Cardiac septum (tissue), 1 donor: Measurements from ENCODE around the gene TTC3. TPM values are rescaled to one million over a fixed set of nuclear protein-coding genes. Genes with fewer than 3 reads are reported as not detected.

ENCODE experiments used
- DNase-seq: peaks from one replicate; pipeline ENCODE4 v3.0.0-alpha.2; 2020; ENCODE audit warnings: low spot score
- intact Hi-C: fragments of 100-400 bp; cut with DNase I; formaldehyde crosslinking; loops from one replicate; pipeline ENCODE4 v1.14.0; 2022
- total RNA-seq: library from RNA; stranded (reverse); fragmentation: NEBNext Ultra II Directional; extraction: Animal tissue kit (Norgen Biotek cat#: 25700); gene quantifications from one replicate; pipeline ENCODE4 v1.2.1, GENCODE V29; 2021
- donor health status: DM: no; HTN: no; CAD: no.

The TTC3 gene
- total RNA-seq, 1 donor from 2014 or later: 62.1 TPM

DNA sequence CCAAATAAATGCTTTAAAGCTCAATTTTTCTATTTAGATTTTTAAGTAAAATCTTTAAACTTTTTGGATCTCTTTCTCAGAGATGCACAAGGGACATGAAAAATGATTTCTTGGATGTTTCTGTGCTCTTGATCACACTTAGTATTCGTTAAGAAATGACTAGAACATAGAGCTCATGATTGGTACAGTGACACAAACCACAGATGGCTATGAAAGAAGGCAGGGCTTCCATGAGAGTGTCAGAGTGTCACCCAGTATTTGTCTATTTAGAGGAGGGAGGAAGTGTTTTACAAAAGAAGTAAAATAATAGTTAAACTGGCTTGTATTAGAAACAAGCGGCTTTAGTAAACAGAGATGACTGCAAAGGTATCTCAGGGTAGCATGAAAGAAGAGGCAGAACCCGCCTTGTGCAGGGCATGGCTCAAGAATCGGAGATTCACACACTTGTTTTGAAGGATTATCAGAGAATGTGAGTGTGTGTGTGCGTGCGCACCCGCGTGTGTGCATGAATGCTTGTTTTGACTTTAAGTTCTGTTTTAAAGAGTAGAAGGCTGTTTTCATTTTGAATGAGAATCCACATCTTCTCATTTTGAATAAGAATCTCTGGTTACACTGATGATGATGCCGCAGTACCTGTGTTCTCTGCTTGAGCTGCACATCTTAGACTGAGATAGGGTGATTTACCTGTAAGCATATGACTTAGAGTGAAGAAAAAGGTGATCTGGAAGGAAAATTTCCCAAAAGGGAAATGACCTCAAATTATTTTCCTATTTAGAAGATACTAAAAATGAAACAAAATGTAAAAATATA lies 111.9 kb downstream of the TTC3 start:
- intact Hi-C loops: no loop called here
- no peak for DNase-seq

DNA sequence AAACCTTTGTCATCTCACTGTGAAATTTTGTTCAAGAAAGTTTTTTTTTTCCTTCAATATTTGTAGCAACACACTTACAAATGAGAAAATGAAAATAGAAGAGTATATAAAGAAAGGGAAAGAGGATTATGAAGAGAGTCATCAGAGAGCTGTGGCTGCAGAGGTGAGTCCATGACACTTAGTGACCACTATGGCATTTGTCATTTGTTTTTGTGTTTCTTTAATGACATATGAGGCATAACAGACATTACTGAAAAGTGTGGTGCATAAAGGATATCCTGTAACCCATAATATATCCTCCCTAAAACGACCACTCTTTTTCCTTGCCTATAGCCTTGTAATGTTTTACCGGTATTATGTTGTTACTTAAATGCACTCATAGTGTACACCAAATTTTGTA lies 113.9 kb downstream of the TTC3 start:
- no peak for DNase-seq
- intact Hi-C loops: no loop called here

GRCh38 chr21:37188825-37189224 lies 115.8 kb downstream of the TTC3 start:
- intact Hi-C loops: no loop called here

GRCh38 chr21:37192019-37192418 lies 119.0 kb downstream of the TTC3 start:
- intact Hi-C loops: no loop called here
- no peak for DNase-seq

More at GRCh38 chr21:37188825-37189224, 115.8 kb downstream of the TTC3 start:
- DNase-seq: no peak

GRCh38 chr21:37193006-37193405 lies 120.0 kb downstream of the TTC3 start:
- no peak for DNase-seq
- intact Hi-C loops: no loop called here

DNA sequence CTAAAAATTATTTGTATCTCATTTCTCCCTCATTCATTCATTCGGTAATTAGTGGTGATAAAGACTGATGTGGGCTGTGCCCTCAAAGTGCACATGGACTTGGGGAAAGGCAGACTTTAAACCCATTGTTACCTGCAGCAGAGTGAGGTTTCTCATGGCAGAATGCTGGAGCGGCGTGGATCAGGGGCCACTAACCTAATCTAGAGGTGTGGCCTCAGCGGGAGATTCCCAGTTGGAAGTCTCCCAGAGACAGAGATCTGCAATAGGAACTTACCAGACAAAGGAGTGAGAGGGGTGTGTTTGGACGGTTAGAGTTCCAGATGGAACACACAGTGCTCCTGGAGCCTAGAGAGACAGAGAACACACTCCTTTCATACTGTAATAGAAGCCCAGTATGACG lies 120.6 kb downstream of the TTC3 start:
- intact Hi-C loops: no loop called here
- DNase-seq: no peak

- no peak for DNase-seq
- intact Hi-C loops: no loop called here
Observed at GRCh38 chr21:37195059-37195458, 122.0 kb downstream of the TTC3 start.

GRCh38 chr21:37195610-37196009 lies 122.6 kb downstream of the TTC3 start:
- DNase-seq: no peak
- intact Hi-C loops: no loop called here

GRCh38 chr21:37196847-37197246 lies 123.8 kb downstream of the TTC3 start:
- intact Hi-C loops: no loop called here

DNA sequence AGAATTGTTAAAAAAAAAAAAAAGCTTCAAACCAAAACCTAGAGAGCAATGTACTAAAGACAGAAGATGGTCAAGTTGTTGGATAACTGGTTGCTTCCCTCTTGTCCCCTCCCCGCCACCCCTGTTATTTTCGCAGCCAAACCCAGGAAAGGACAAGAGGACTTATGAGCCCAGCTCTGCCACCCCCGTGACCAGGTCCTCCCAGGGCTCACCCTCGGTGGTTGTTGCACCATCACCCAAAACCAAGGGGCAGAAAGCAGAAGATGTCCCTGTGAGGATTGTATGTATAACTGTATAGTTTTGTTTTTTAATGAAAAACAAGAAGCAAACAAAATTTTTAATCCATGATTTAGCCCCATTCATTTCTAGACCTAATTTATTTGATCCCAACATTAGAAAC lies 124.7 kb downstream of the TTC3 start:
- DNase-seq: no peak
- intact Hi-C loops: no loop called here

More at GRCh38 chr21:37196847-37197246, 123.8 kb downstream of the TTC3 start:
- no peak for DNase-seq

GRCh38 chr21:37199057-37199924 lies 126.2 kb downstream of the TTC3 start:
- intact Hi-C loops: no loop called here

DNA sequence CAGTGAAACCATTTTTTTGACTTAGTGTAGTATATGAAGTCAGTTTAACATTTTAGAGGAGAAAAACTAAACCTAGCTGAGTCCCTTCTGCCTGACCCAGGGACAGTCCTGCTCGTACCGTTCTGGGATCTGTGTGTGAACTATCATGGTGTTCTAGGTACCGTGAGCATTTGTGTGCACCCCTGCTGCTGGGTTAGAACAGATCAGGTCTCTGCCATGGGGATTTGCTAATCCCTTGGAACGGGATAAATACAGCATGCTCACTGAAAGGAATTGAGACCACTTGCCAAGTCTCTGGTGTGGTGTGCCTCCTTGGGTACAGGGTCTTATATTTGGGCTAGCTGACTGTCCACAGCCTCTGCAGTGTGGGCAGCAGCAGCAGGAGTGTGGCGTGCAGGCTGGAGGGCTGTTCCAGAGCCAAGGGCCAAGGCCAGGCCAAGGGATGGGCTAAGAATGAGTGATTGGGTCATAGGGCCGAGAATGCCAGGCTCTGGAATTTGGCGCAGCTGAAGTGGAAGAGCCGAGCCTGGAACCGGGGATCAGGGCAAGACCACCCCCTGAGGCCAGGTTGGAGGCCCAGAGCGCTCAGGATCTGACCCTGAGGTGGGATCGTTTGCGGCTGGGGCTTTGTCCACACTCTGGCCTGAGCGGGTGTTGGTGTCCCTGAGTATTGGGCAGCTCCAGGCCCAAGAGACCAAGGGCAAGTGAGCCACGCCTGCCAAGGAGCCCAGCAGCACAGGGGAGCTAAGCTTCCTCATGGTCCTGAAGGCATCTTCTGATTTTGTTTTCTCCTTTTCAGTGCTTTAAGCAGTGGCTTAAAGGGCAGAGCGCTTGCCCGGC lies 127.8 kb downstream of the TTC3 start:
- intact Hi-C loops: no loop called here
- no peak for DNase-seq

More at GRCh38 chr21:37199057-37199924, 126.2 kb downstream of the TTC3 start:
- DNase-seq: no peak

- DNase-seq: no peak
- intact Hi-C loops: no loop called here
Observed at GRCh38 chr21:37202221-37203110, 129.4 kb downstream of the TTC3 start.

GRCh38 chr21:37204580-37204979 lies 131.5 kb downstream of the TTC3 start:
- intact Hi-C loops: no loop called here
- DNase-seq: no peak

- intact Hi-C loops: no loop called here
- no peak for DNase-seq
Observed at GRCh38 chr21:37206496-37206895, 133.4 kb downstream of the TTC3 start.

GRCh38 chr21:37207441-37208009 lies 134.5 kb downstream of the TTC3 start:
- DNase-seq: no peak
- intact Hi-C loops: no loop called here

DNA sequence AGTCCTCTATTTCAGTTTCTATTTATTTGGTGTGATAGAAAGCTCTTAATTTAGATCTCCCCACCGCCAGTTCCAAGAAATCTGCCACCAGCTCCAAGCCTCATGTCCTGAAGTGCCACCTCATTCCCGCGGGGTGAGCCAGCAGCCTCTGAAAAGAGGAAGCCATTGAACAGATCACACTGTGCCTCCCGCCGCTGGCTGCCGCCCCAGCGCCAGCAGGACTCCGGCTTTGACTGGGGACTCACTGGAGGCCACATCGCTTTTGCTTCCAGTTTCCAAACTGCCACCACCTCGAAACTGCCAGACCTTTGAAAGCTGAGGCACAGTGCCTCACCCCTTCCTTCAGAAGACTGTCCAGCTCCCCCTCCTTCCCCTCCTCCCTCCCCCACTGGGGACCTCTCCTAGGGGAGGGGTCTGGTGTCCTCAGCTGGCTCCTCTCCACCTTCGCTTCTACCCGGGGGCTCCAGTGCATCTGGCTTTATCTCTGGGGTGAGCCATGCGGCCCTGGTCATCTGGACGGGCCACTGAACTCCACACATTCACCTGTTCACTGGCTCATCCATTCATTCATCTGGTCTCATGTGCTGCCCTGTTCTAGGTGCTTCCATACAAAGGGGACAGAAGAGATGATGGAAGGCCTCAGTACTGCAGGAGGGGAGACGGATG lies 135.1 kb downstream of the TTC3 start:
- peak; percentile 92 for DNase-seq
- intact Hi-C loops: no loop called here

- intact Hi-C loops: no loop called here
- no peak for DNase-seq
Observed at GRCh38 chr21:37208741-37209225, 135.7 kb downstream of the TTC3 start.
